ENCODE results near the gene ZC4H2.
"Not testable (repeated sequence)": the region's sequence is repeated elsewhere in the genome, so short reads cannot be mapped to it uniquely, and the experiment has no call there.

ZC4H2 gene, protein sequence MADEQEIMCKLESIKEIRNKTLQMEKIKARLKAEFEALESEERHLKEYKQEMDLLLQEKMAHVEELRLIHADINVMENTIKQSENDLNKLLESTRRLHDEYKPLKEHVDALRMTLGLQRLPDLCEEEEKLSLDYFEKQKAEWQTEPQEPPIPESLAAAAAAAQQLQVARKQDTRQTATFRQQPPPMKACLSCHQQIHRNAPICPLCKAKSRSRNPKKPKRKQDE

DNA sequence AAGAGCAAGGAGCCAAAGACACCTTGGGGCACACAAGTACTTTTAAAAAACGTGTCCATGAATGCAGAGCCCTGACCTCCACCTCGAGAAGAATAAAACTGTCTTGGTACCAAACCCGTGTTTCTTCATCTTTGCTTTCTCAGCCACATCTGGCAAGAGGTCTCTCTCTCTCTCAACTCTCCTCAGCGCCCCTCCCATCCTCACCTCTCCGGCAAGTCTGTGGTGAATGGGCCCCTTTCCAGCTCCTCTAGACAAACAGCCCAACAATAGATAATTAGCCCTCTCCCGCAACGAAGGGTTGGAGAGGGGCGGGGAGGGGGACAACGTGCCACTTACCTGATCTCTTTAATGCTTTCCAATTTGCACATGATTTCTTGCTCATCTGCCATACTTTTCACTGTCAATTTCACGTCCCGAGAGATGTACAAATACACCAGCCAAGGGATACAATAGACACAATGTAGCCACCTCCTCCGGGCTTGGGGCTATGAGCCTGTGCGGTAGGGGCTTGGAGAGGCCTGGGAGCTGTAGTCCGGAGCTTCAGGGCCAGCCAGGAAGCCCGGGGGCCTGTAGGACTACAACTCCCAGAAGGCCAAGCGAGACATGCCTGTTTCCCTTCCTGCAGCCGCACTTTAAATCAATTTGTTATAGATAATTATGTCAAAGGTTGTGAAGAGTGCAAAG lies at the start of gene ZC4H2:
Gene ZC4H2, minus strand, starts transcription at position 462 of the 684 bp plus-strand sequence. Its CDS starts 73 bp downstream, at position 389.
- Mint-ChIP-seq H3K4me3 (peak within 1 kb of the TSS; percentile 97), H3K4me1 (ENCODE audit: low read depth) (peaks cover 17% of the 10 kb centered on the region), H3K27ac (peak within 1 kb of the TSS; percentile 75), H3K9me3 (peaks cover 6% of the 10 kb centered on the region), H3K27me3 (no peaks in the 10 kb centered on the region), H3K36me3 (ENCODE audit: low read depth) (peaks cover 13% of the 10 kb centered on the region)

DNA sequence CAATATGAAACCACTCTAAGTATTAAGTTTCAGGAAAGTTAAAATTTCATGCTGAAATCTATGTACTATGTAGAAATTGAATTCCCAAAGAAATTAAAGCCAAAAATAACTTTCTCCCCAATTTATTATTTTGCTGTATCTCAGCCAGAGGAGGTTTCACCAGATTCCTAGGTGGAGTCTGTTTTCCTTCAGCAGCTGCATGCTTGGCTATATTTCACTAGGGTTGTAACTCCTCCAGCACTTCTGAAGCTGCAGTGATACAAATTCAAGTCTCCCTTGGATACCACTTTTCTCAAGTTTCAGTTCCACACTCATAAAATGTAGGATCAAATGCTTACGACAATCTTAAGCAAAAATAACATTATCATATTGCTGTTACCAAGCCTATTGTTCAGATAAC lies 41.2 kb upstream of the ZC4H2 start:
- no peaks in the 10 kb centered on the region for H3K27me3 Mint-ChIP-seq
- H3K27ac Mint-ChIP-seq: no peak overlapping the region
- no peaks in the 10 kb centered on the region for H3K4me1 Mint-ChIP-seq (ENCODE audit: low read depth)
- H3K36me3 Mint-ChIP-seq (ENCODE audit: low read depth): no peaks in the 10 kb centered on the region
- peaks cover 9% of the 10 kb centered on the region for H3K9me3 Mint-ChIP-seq
- no peak overlapping the region for H3K4me3 Mint-ChIP-seq

GRCh38 chrX:65014230-65014629 lies 38.0 kb upstream of the ZC4H2 start:
- H3K9me3 Mint-ChIP-seq: no peaks in the 10 kb centered on the region
- no peaks in the 10 kb centered on the region for H3K27me3 Mint-ChIP-seq
- H3K4me1 Mint-ChIP-seq (ENCODE audit: low read depth): no peaks in the 10 kb centered on the region
- H3K4me3 Mint-ChIP-seq: no peak overlapping the region
- H3K27ac Mint-ChIP-seq: no peak overlapping the region
- H3K36me3 Mint-ChIP-seq (ENCODE audit: low read depth): no peaks in the 10 kb centered on the region

DNA sequence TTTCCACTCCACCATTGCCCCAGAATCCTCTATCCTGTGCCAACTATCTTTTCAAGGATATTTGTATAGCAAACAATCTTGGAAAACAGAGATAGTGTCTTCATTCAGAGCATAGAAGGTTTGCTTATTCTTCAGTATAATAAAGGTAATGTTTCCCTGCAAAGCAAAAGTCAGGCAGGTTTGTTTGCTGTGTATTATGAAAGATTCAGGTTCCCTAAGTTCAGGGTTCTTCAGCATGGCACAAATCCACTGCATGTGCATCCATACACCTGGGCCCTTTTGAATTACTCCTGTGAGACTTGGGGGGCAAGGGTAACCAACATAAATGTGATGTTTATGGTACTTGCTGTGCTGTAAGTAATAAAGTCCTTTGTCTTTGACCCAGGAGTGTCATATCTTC lies 33.2 kb upstream of the ZC4H2 start:
- no peaks in the 10 kb centered on the region for H3K27me3 Mint-ChIP-seq
- H3K36me3 Mint-ChIP-seq (ENCODE audit: low read depth): no peaks in the 10 kb centered on the region
- no peaks in the 10 kb centered on the region for H3K4me1 Mint-ChIP-seq (ENCODE audit: low read depth)
- H3K4me3 Mint-ChIP-seq: no peak overlapping the region
- H3K27ac Mint-ChIP-seq: no peak overlapping the region
- no peaks in the 10 kb centered on the region for H3K9me3 Mint-ChIP-seq

- H3K4me1 Mint-ChIP-seq (ENCODE audit: low read depth); H3K27ac Mint-ChIP-seq; H3K27me3 Mint-ChIP-seq; H3K9me3 Mint-ChIP-seq; H3K36me3 Mint-ChIP-seq (ENCODE audit: low read depth); H3K4me3 Mint-ChIP-seq: not testable (repeated sequence)
Observed at GRCh38 chrX:65002208-65002607, 26.0 kb upstream of the ZC4H2 start.

- Mint-ChIP-seq H3K27ac (no peak overlapping the region), H3K9me3 (peaks cover 5% of the 10 kb centered on the region), H3K27me3 (no peaks in the 10 kb centered on the region), H3K4me3 (no peak overlapping the region), H3K36me3 (ENCODE audit: low read depth) (peaks cover 4% of the 10 kb centered on the region), H3K4me1 (ENCODE audit: low read depth) (no peaks in the 10 kb centered on the region)
Observed at GRCh38 chrX:64996805-64997204, 20.6 kb upstream of the ZC4H2 start.

GRCh38 chrX:64994131-64994798 lies 18.0 kb upstream of the ZC4H2 start:
- H3K27me3 Mint-ChIP-seq: no peaks in the 10 kb centered on the region
- H3K4me3 Mint-ChIP-seq: no peak overlapping the region
- peaks cover 4% of the 10 kb centered on the region for H3K36me3 Mint-ChIP-seq (ENCODE audit: low read depth)
- H3K27ac Mint-ChIP-seq: no peak overlapping the region
- H3K9me3 Mint-ChIP-seq: no peaks in the 10 kb centered on the region
- no peaks in the 10 kb centered on the region for H3K4me1 Mint-ChIP-seq (ENCODE audit: low read depth)

GRCh38 chrX:64977830-64978229 lies 1.6 kb upstream of the ZC4H2 start:
- H3K27me3 Mint-ChIP-seq: no peaks in the 10 kb centered on the region
- no peak overlapping the region for H3K4me3 Mint-ChIP-seq
- H3K9me3 Mint-ChIP-seq: no peaks in the 10 kb centered on the region
- H3K4me1 Mint-ChIP-seq (ENCODE audit: low read depth): peaks cover 17% of the 10 kb centered on the region
- no peak overlapping the region for H3K27ac Mint-ChIP-seq
- no peaks in the 10 kb centered on the region for H3K36me3 Mint-ChIP-seq (ENCODE audit: low read depth)

DNA sequence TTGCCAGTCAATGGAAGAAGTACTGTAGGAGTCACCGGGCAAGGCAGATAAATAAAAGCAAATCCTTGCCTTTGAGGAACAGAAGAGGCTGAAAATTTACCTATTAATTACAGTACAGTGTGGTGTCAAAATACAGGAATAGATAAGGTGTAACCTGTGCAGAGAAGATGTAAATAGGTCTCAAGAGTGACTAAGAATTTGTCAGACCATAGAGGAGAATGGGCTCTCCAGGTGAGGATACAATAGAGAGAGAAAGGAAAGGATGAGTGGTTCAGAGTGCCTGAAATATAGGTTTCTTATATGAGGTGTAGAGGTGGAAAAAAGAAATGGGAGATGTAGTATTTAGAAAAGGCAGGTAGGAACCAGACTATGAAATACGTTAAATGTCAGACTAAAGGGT lies 801 bp upstream of the ZC4H2 start:
- peaks cover 3% of the 10 kb centered on the region for H3K9me3 Mint-ChIP-seq
- peaks cover 17% of the 10 kb centered on the region for H3K4me1 Mint-ChIP-seq (ENCODE audit: low read depth)
- no peak overlapping the region for H3K4me3 Mint-ChIP-seq
- no peak overlapping the region for H3K27ac Mint-ChIP-seq
- peaks cover 3% of the 10 kb centered on the region for H3K36me3 Mint-ChIP-seq (ENCODE audit: low read depth)
- H3K27me3 Mint-ChIP-seq: no peaks in the 10 kb centered on the region

GRCh38 chrX:64976673-64977040 lies 407 bp upstream of the ZC4H2 start:
- Mint-ChIP-seq H3K36me3 (ENCODE audit: low read depth) (peaks cover 7% of the 10 kb centered on the region), H3K4me1 (ENCODE audit: low read depth) (peaks cover 17% of the 10 kb centered on the region), H3K27me3 (no peaks in the 10 kb centered on the region), H3K27ac (peak overlapping the region; percentile 75), H3K4me3 (peak overlapping the region; percentile 97), H3K9me3 (peaks cover 6% of the 10 kb centered on the region)

- peaks cover 6% of the 10 kb centered on the region for H3K9me3 Mint-ChIP-seq
- H3K4me3 Mint-ChIP-seq: peak overlapping the region; percentile 97
- H3K27me3 Mint-ChIP-seq: no peaks in the 10 kb centered on the region
- H3K27ac Mint-ChIP-seq: peak overlapping the region; percentile 65
- peaks cover 17% of the 10 kb centered on the region for H3K4me1 Mint-ChIP-seq (ENCODE audit: low read depth)
- peaks cover 14% of the 10 kb centered on the region for H3K36me3 Mint-ChIP-seq (ENCODE audit: low read depth)
Observed at GRCh38 chrX:64975491-64975890, 759 bp downstream of the ZC4H2 start.

DNA sequence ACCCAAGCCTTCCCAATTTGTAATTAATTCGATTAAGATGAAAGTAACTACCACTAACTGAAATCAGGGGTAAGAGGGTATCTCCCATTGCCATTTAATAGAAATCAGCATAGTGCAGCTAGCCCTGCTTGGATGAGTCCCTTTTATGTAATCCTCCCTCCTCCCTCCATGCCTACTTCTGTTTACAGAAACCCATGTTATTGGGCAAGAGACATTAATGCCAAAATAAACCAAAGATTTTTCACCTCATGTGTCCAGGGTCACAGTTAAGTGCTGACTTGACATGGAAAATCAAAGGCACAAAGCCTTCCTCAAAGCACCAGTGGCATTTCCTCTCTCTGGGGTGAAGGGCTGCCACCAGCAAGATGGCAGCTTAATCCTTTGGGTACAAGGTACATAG lies 50.8 kb downstream of the ZC4H2 start:
- H3K36me3 Mint-ChIP-seq (ENCODE audit: low read depth): peaks cover 5% of the 10 kb centered on the region

DNA sequence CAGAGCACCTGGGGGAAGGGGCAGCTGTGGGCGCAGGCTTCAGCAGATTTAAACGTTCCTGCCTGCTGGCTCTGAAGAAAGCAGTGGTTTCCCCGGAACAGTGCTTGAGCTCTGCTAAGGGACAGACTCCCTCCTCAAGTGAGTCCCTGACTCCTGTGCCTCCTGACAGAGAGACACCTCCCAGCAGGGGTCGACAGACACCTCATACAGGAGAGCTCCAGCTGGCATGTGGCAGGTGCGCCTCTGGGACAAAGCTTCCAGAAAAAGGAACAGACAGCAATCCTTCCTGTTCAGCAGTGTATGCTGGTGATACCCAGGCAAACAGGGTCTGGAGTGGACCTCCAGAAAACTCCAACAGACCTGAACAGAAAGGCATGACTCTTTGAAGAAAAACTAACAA lies 68.1 kb downstream of the ZC4H2 start:
- Mint-ChIP-seq H3K4me3 (no peak overlapping the region), H3K27me3 (no peaks in the 10 kb centered on the region), H3K27ac (no peak overlapping the region), H3K4me1 (ENCODE audit: low read depth) (no peaks in the 10 kb centered on the region), H3K9me3 (peaks cover 10% of the 10 kb centered on the region), H3K36me3 (ENCODE audit: low read depth) (peaks cover 53% of the 10 kb centered on the region)

More for the DNA sequence above, 50.8 kb downstream of the ZC4H2 start:
- Mint-ChIP-seq H3K9me3 (peaks cover 7% of the 10 kb centered on the region), H3K4me3 (no peak overlapping the region), H3K27ac (no peak overlapping the region), H3K27me3 (no peaks in the 10 kb centered on the region), H3K4me1 (ENCODE audit: low read depth) (no peaks in the 10 kb centered on the region)

- H3K4me1 Mint-ChIP-seq (ENCODE audit: low read depth): no peaks in the 10 kb centered on the region
- peaks cover 9% of the 10 kb centered on the region for H3K9me3 Mint-ChIP-seq
- H3K27me3 Mint-ChIP-seq: no peaks in the 10 kb centered on the region
- H3K27ac Mint-ChIP-seq: no peak overlapping the region
- no peaks in the 10 kb centered on the region for H3K36me3 Mint-ChIP-seq (ENCODE audit: low read depth)
- no peak overlapping the region for H3K4me3 Mint-ChIP-seq
Observed at GRCh38 chrX:64894454-64895038, 81.7 kb downstream of the ZC4H2 start.

DNA sequence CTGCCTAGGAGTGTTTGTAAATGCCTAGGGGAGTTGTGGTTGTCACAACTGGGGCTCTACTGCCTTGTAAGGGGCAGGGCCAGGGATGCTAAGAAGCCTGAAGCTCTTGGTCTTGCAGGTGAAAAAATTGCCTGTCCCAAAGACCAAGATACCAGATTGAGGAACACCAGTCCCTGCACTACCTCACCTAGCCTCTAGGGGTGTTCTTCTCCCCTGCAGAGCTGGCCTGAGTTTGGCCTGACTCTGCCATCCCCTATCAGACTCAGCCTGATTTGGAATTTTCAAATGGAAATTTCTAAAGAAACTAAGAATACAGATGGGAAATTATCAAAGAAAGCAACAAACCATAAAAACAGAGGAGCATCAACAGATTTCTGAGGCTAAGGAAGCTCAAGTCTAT lies 90.4 kb downstream of the ZC4H2 start:
- no peaks in the 10 kb centered on the region for H3K27me3 Mint-ChIP-seq
- peaks cover 11% of the 10 kb centered on the region for H3K9me3 Mint-ChIP-seq
- H3K4me3 Mint-ChIP-seq: no peak overlapping the region
- H3K36me3 Mint-ChIP-seq (ENCODE audit: low read depth): peaks cover 5% of the 10 kb centered on the region
- no peak overlapping the region for H3K27ac Mint-ChIP-seq
- H3K4me1 Mint-ChIP-seq (ENCODE audit: low read depth): no peaks in the 10 kb centered on the region
